MM.1S (cell line): ENCODE results near the gene SLC17A9.

Source experiments
- CTCF ChIP-seq: fragments of 300-600 bp; sonication (generic); IDR thresholded peaks from 2 replicates; pipeline ENCODE4 v1.5.1; 2016; ENCODE audit warnings: antibody characterized with exemption, low read length, mixed read lengths
- EZH2 ChIP-seq: fragments of 300-600 bp; sonication (generic); optimal IDR thresholded peaks from 2 replicates; pipeline ENCODE3; 2017; ENCODE audit warnings: low read depth, mild to moderate bottlenecking, antibody characterized with exemption, low read length, mixed read lengths
- EZH2phosphoT487 ChIP-seq: fragments of 300-600 bp; sonication (generic); IDR thresholded peaks from 2 replicates; pipeline ENCODE4 v1.6.1; 2018; ENCODE audit warnings: antibody characterized with exemption, low read length

- TF ChIP-seq CTCF, result no peak
- no peak for TF ChIP-seq EZH2
- no peak for TF ChIP-seq EZH2phosphoT487
These were observed 32.3 kb downstream of the SLC17A9 start for GRCh38 chr20:62984666-62985443.
